Endothelial cell of umbilical vein (primary cell): ENCODE data around the gene RBM20. TPM values are rescaled to one million over a fixed set of nuclear protein-coding genes. Genes with fewer than 3 reads are reported as not detected.

Experiments
- BruUV-seq: library from RNA; stranded (reverse); fragments of 400-500 nt; replicated peaks from 2 replicates; lab custom pipeline; 2021; lab: Mats Ljungman, UMichigan
- CTCF ChIA-PET: fragments of 300-600, 350-600 bp; sonication (Branson Sonifier 250); formaldehyde crosslinking; loops from one replicate; lab custom pipeline; 2021; ENCODE audit warnings: antibody characterized with exemption, inconsistent platforms; lab: Charles Lee
- POLR2A ChIA-PET: fragments of 300-600, 350-600 bp; sonication (Branson Sonifier 250); formaldehyde crosslinking; loops from one replicate; lab custom pipeline; 2021; ENCODE audit warnings: antibody characterized with exemption, inconsistent platforms; lab: Charles Lee
- DNase-seq: peaks from one replicate; pipeline ENCODE4 v3.0.0-alpha.2; 2011; ENCODE audit warnings: low read depth, low spot score
- FAIRE-seq: peaks from 2 replicates; lab custom pipeline; 2011; peaks lifted over from hg19 to GRCh38; lab: Jason Lieb, UNC
- H2AFZ ChIP-seq: 2 replicates; pipeline ENCODE4 v1.6.0; 2012; ENCODE audit warnings: low read depth, low read length, control low read depth, inconsistent platforms
- H3K27ac ChIP-seq: 2 replicates; pipeline ENCODE4 v1.5.1; 2011; ENCODE audit warnings: low read depth, mild to moderate bottlenecking, control low read depth, low read length, moderate library complexity; ENCODE audit not compliant: insufficient read depth
- H3K27me3 ChIP-seq, 2 experiments: 2 replicates each; pipeline versions ENCODE4 v1.6.0 to v1.6.1; 2011; ENCODE audit warnings: low read length in 2 of 2, mixed read lengths in 1 of 2; ENCODE audit not compliant: control insufficient read depth in 2 of 2, insufficient read depth in 2 of 2
- H3K36me3 ChIP-seq, 2 experiments: 2 replicates in 1 of 2; 3 replicates in 1 of 2; pipeline ENCODE4 v1.5.1; 2011; ENCODE audit warnings: low read length in 2 of 2, mild to moderate bottlenecking in 1 of 2, moderate library complexity in 1 of 2; ENCODE audit not compliant: control insufficient read depth in 2 of 2, insufficient read depth in 2 of 2; ENCODE audit errors: extremely low read depth in 1 of 2
- H3K4me1 ChIP-seq: 3 replicates; pipeline ENCODE4 v1.5.1; 2011; ENCODE audit warnings: mild to moderate bottlenecking, low read length; ENCODE audit not compliant: control insufficient read depth, insufficient read depth; ENCODE audit errors: extremely low read depth
- H3K4me2 ChIP-seq: 2 replicates; pipeline ENCODE4 v1.6.1; 2011; ENCODE audit warnings: low read length, control low read depth, mixed read lengths; ENCODE audit not compliant: insufficient read depth
- H3K4me3 ChIP-seq, 3 experiments: fragments of 200-600 bp in 1 of 3; sonication (generic), shearing (Covaris generic) in 1 of 3; replicated peaks in 1 of 3; 2 replicates each; pipeline ENCODE4 v1.5.1; 2011 to 2016; ENCODE audit warnings: control low read depth in 3 of 3, low read length in 3 of 3, mild to moderate bottlenecking in 2 of 3, inconsistent platforms in 1 of 3, low read depth in 1 of 3, moderate library complexity in 1 of 3; ENCODE audit not compliant: insufficient read depth in 1 of 3
- H3K79me2 ChIP-seq: 2 replicates; pipeline ENCODE4 v1.6.0; 2012; ENCODE audit warnings: low read length, inconsistent platforms; ENCODE audit not compliant: control insufficient read depth, insufficient read depth
- H3K9ac ChIP-seq: replicated peaks from 2 replicates; pipeline ENCODE3; 2011; ENCODE audit warnings: low read length, control low read depth; ENCODE audit not compliant: insufficient read depth; ENCODE audit errors: extremely low read depth
- H3K9me1 ChIP-seq: replicated peaks from 3 replicates; pipeline ENCODE4 v1.6.0; 2011; ENCODE audit warnings: mild to moderate bottlenecking, low read length; ENCODE audit not compliant: control insufficient read depth, insufficient read depth; ENCODE audit errors: extremely low read depth
- H3K9me3 ChIP-seq: replicated peaks from 2 replicates; pipeline ENCODE4 v1.5.1; 2012; ENCODE audit warnings: low read length, inconsistent platforms; ENCODE audit not compliant: control insufficient read depth, insufficient read depth
- H4K20me1 ChIP-seq: replicated peaks from 2 replicates; pipeline ENCODE3; 2011; ENCODE audit warnings: mild to moderate bottlenecking, low read length; ENCODE audit not compliant: control insufficient read depth, insufficient read depth; ENCODE audit errors: extremely low read depth
- CTCF ChIP-seq, 2 donors: IDR thresholded peaks; 1 replicate in 1 of 2; 2 replicates in 1 of 2; pipeline ENCODE4 v1.5.1; 2011; ENCODE audit warnings: low read length in 2 of 2, mild to moderate bottlenecking in 2 of 2, moderate library complexity in 2 of 2, control low read depth in 1 of 2, inconsistent platforms in 1 of 2, low read depth in 1 of 2; ENCODE audit not compliant: insufficient read depth in 1 of 2; ENCODE audit errors: extremely low read depth in 1 of 2
- EZH2 ChIP-seq: IDR thresholded peaks from 2 replicates; pipeline ENCODE4 v1.6.1; 2012; ENCODE audit warnings: borderline replicate concordance, low read depth, mild to moderate bottlenecking, moderate library complexity, low read length, inconsistent platforms; ENCODE audit not compliant: severe bottlenecking
- FOS ChIP-seq: IDR thresholded peaks from 2 replicates; pipeline ENCODE4 v1.6.1; 2011; ENCODE audit warnings: mild to moderate bottlenecking, low read length, moderate library complexity, borderline replicate concordance; ENCODE audit not compliant: insufficient read depth
- GATA2 ChIP-seq: IDR thresholded peaks from 2 replicates; pipeline ENCODE4 v1.7.0; 2011; ENCODE audit warnings: low read depth, mild to moderate bottlenecking, moderate library complexity, mixed read lengths, low read length; ENCODE audit not compliant: insufficient read length, insufficient read depth
- JUN ChIP-seq: IDR thresholded peaks from 2 replicates; pipeline ENCODE4 v1.6.1; 2011; ENCODE audit warnings: borderline replicate concordance, low read depth; ENCODE audit not compliant: insufficient read length, insufficient read depth
- MAX ChIP-seq: IDR thresholded peaks from 2 replicates; pipeline ENCODE4 v1.6.1; 2011; ENCODE audit not compliant: insufficient read depth, insufficient read length
- MYC ChIP-seq: IDR thresholded peaks from one replicate; pipeline ENCODE4 v1.6.1; 2011; ENCODE audit warnings: mild to moderate bottlenecking, low read depth, low read length
- POLR2A ChIP-seq: IDR thresholded peaks from 2 replicates; pipeline ENCODE4 v1.6.1; 2012; ENCODE audit warnings: low read depth, mild to moderate bottlenecking, control low read depth, low read length
- POLR2AphosphoS5 ChIP-seq: IDR thresholded peaks from 2 replicates; pipeline ENCODE4 v1.6.1; 2012; ENCODE audit warnings: low read depth, mild to moderate bottlenecking, control low read depth, low read length, moderate library complexity; ENCODE audit not compliant: insufficient read depth
- dilution Hi-C: fragments of 300-500 bp; cut with MboI; formaldehyde crosslinking; loops from one replicate; pipeline ENCODE4 v1.15.0; 2019; ENCODE audit warnings: low sequenced_read_pairs; ENCODE audit not compliant: extremely low pct_ligation_motif_present
- intact Hi-C: fragments of 100-400 bp; cut with micrococcal nuclease; formaldehyde crosslinking; loops from one replicate; pipeline ENCODE4 v1.10.0; 2022
- polyA plus RNA-seq, 4 experiments: library from polyadenylated mRNA; depleted of rRNA in 3 of 4; stranded (reverse) in 3 of 4; unstranded in 1 of 4; fragments of >200 nt; gene quantifications; 2 replicates each; pipeline versions ENCODE4 v1.2.1 to v1.2.3, GENCODE V29; 2011 to 2012; ENCODE audit warnings: missing spikeins in 1 of 4
- total RNA-seq: library from RNA; stranded (reverse); gene quantifications from 2 replicates; pipeline ENCODE4 v1.2.3, GENCODE V29; 2021

The RBM20 gene
- total and polyA plus RNA-seq, 2 donors (not counting 3 experiments of a cell fraction or from before 2014, with no cell fraction given) = 0.04 TPM; not detected in 1

GRCh38 chr10:110636572-110636931 is 7.6 kb upstream of the RBM20 start:
- TF ChIP-seq JUN (no peak), MAX (no peak), CTCF (IDR thresholded peaks at IDR 0.05; ENCODE audit: extremely low read depth in 1 of 2, insufficient read depth in 1 of 2, low read depth in 1 of 2, low read length in 2 of 2) (no peak), POLR2A (no peak), MYC (no peak), POLR2AphosphoS5 (no peak), GATA2 (no peak), FOS (no peak), EZH2 (no peak)
- intact Hi-C loops = no loop called here
- ChIA-PET CTCF (interaction anchor here (1.4 kb wide), 1 partner anchor 35 kb away, joined by 3 read pairs; no protein-coding TSS in a partner anchor), POLR2A (no interaction called here)
- no peaks in the 10 kb centered on the region for H3K4me1 ChIP-seq
- H3K4me3 ChIP-seq = no peak overlapping the region
- peaks cover 18 to 21% of the 10 kb centered on the region in 2 experiments for H3K27me3 ChIP-seq
- no peaks in the 10 kb centered on the region for H4K20me1 ChIP-seq
- H3K79me2 ChIP-seq = no peaks in the 10 kb centered on the region
- no peaks in the 10 kb centered on the region for H3K36me3 ChIP-seq
- dilution Hi-C loops = no loop called here
- DNase-seq = no peak
- H3K27ac ChIP-seq = no peak overlapping the region
- H3K9me1 ChIP-seq = no peaks in the 10 kb centered on the region
- no peak overlapping the region for H3K9ac ChIP-seq
- no peaks in the 10 kb centered on the region for H3K9me3 ChIP-seq
- no peak for FAIRE-seq
- H2AFZ ChIP-seq = no peak overlapping the region
- no TSS peak for BruUV-seq
- no peak overlapping the region for H3K4me2 ChIP-seq
